T-helper 22 cell (primary cell): Measurements from ENCODE around the gene TUBG1.
"Not testable (repeated sequence)": the region's sequence is repeated elsewhere in the genome, so short reads cannot be mapped to it uniquely, and the experiment has no call there.

ENCODE experiments used
- DNase-seq: peaks from one replicate; pipeline ENCODE4 v3.0.0-alpha.2; 2020; ENCODE audit warnings: low read depth

Gene TUBG1

DNA sequence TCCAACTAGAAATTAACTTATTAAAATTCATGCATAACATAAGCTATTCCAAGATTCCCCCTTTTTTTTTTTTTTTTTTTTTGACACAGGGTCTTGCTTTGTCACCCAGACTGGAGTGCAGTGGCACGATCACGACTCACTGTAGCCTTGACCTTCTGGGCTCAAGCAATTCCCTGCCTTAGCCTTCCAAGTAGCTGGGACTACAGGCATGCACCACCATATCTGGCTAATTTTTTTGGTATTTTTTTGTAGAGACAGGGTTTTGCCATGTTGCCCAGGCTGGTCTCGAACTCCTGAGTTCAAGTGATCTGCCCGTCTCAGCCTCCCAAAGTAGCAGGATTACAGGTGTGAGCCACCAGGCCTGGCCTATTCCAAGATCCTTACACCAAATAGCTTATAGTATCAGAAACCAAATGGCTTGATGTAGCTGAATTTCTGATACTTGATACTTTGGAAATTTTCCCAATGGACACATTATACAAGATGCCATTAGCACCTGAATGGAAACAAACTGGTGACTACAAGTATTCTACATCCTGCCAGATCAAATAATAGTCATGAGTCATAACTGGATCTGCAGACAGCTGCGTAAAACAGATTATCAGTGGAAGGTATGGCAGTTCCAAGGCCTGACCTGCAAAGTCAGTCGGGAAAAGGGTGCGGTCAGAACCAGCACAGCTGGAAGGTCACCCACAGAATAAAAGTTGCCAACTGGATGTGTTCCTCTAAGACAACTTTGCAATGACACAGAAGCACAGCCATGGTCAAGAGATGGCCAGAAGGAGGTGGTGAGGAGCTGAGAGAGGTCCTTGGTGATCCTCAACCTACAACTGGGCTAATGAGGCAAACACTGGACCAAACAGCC is 14.5 kb downstream of the TUBG1 start:
- DNase-seq = no peak

DNA sequence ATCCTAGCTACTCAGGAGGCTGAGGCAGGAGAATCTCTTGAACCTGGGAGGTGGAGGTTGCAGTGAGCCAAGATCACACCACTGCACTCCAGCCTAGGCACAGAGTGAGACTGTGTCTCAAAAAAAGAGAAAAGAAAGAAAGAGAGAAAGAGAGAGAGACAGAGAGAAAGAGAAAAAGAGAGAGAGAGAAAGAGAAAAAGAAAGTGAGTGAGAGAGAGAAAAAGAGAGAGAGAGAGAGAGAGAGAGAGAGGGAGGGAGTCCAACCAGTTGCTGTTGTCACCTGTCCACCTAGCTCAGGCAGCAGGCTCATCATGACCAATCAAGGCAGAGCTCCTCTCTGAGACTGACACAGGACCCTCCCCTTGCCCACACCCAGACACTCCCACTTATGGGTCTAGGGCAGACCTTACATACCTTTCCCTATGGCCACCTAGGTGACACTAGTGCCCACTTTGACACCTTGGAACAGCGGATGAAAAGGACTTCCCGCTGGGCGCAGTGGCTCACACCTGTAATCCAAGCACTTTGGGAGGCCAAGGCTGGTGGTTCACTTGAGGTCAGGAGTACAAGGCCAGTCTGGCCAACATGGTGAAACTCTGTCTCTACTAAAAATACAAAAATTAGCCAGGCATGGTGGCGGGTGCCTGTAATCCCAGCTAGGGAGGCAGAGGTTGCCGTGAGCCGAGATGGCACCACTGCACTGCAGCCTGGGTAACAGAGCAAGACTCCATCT is 17.7 kb downstream of the TUBG1 start:
- DNase-seq = not testable (repeated sequence)

DNA sequence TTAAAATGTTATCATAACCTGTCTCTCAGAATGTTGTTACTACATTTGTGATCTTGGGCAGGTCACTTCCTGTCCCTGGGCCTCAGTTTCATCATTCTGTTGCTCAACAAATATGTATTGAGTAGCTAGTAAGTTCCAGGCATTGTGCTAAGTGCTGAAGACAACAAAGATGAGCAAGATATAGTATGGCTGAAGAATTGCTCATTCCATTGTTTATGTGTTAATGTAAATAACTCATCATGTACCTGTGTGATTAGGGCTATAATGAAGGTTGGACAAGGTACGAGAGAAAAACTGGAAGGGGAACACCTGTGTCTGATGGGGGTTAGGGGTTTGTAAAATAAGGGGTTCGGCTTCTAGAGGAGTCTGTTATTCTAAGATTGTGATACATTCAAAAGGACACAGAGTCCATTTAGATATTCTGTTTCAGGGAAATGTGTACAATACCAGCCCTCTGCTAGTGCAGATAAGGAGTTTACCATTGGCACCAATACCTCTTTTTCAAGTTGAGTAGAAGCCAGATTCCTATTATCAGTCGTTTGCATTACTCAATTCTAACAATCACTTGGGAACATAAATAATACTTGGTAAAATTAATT is 20.0 kb downstream of the TUBG1 start:
- no peak for DNase-seq

DNA sequence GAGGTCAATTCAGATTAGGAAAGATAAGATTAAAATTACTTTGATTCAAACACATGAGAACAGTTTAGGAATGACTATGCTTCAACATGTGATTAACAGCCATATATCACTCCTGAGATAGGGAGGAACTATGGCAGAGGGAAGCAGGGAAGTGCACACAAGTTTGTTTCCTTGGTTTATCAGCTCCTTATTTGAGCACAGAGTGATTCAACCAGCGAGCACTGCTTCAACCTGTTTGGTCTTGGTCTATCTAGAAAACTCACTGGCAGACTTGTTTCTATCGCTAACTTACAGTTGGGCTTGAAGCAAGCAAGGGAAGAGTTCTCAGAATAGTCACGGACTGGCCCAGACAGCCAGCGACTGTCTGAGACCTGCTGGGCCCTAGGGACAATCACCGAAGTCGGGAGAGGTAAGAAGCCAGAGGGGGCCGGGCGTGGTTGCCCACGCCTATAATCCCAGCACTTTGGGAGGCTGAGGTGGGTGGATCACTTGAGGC is 23.5 kb downstream of the TUBG1 start:
- no peak for DNase-seq

DNA sequence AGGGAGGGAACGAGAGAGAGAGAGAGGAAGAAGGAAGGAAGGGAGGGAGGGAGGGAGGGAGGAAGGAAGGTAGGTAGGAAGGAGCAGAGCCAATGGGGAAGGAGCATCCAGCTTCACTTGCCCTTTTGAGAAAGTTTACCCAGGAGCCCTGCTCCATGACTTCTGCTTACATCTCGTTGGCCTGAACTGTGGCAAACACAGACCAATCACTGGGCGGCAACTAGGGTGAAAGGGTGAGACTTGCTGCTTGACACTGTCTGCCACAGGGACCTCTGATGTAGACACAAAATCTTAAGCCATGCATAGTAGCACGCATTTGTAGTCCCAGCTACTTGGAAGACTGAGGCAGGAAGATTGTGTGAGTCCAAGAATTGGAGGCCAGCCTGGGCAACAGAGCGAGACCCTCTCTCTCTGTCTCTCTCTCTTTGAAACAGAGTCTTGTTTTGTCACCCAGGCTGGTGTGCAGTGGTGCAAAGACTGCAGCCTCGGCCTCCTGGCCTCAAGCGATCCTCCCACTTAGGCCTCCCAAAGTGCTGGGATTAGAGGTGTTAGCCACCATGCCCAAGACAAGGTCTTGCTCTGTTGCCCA is 30.1 kb downstream of the TUBG1 start:
- no peak for DNase-seq

DNA sequence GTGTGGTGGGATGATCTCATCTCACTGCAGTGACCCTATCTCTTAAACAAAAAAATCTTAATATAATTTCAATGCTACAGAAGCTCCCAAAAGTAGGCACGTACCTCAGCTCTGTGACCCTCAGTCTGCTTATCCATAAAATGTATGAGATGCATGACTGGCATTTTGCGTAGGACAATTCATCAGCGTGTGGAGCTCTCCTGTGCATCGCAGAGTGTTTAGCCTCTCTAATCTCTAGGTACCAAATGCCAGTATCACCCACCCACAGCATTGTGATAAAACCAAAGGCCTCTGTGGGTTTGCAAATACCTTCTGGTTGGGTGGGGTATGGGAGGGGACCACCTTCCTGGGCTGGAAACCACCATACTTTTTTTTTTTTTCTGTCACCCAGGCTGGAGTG is 30.6 kb downstream of the TUBG1 start:
- DNase-seq = no peak

DNA sequence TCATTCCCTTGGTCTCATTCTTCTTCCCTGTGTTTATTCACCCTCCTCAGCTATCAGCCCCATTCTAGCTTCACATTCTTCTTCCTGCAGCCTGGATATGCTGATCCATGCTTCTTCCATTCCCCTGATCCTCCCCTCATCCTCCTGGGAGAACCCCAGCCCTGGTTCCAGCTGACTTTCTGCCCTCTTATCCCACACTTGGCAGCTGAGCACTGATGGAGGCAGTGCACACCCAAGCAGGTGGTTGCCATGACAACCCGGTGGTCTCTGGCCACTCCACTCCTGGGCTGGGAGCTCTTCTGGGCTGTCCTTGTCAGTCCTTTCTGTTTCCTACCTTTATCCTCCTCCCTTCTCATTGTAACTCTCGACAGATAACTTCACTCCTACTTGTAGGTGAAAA is 32.9 kb downstream of the TUBG1 start:
- no peak for DNase-seq

DNA sequence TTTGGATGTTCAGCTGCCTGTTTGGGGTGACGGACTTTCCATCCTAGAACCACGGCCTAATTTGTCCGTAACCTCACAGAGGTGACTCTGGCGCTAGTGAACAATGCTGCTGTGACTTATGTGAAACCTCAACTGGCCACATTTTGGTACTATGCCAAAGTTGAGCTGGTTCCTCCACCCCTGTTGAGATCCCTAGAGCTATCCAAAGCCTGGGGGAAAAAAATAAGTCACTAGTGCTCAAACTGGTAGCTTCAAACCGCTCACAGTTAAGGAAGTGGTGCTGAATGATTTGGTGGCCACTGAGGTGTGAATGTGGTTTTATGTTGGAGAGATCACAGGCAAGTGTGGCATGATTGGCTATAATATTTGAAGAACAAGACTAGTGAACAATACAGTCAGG is 38.3 kb downstream of the TUBG1 start:
- no peak for DNase-seq

DNA sequence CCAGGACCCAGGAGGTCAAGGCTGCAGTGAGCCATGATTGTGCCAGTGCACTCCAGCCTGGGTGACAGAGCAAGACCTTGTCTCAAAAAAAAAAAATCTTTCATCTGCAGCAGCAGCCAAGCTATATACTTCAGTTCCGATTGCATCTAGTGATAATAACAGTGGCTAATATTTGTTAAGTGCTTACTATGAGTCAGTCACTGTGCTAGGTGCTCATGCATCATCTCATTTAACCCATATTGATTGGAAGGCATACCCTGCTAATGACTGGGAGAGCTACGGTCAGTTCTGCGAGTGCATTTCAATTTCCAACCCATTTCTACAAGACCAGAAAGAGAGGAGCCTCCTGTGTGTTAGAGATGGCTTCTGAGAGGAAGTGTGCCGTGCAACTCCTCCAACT is 41.9 kb downstream of the TUBG1 start:
- no peak for DNase-seq

DNA sequence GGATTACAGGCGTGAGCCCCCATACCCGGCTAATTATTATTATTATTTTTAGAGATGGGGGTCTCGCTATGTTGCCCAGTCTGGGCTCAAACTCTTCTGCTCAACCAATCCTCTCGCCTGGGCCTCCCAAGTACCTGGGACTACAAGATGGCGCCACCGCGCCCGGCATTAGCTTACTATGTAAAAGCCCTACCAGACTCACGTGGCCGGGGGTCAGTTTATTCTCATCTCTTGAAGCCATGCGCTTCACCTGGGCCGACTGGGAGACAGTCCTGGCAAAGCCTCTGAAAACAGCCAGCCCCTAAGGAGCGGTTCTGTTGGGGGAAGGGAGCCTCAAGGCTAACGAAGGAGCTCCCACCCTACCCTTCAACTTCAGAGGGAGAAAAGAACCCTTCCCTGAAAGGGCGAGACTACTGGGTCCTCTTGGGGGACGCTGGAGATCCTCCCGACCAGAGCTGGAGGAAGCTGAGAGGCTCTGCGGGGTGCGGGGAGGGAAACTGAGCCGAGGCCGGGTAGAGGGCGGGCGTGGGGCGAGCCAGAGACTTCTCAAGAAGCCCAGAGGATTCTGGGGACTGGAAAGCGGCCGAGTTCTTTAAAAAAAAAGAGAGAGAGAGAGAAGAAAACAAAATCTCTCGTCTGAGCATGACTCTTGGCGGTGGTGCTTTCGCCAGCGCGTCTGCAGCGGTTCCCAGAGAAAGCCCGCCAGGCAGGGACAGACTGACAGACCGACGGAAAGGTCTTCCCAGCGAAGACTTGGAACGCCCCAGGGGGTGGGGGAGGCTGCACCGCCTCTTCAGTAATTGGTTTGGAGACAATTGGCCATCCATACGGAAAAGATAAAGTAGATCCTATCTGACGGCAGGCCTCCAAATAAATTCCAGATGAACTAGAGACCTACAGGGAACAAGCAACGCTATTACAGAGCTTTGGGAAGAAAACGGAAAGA is 44.0 kb downstream of the TUBG1 start:
- no peak for DNase-seq

DNA sequence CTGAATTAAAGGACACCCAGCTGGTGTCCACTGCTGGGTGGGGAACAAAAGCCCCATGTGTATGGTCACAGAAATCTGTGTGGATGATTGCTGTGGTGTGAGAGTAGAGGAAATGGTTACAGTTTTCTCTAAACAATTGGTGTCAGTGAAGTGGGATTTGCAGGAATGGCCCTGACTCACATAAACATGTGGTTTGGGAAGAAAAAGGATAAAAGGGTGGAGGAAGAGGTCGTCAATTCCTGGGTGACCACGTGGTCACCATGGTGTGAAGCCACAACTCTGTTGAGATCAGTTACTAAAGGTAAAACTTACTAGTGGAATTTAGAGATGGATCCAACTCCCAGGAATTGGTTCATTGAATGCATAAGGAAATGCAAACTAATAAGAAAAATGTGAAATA is 46.0 kb downstream of the TUBG1 start:
- DNase-seq = no peak

DNA sequence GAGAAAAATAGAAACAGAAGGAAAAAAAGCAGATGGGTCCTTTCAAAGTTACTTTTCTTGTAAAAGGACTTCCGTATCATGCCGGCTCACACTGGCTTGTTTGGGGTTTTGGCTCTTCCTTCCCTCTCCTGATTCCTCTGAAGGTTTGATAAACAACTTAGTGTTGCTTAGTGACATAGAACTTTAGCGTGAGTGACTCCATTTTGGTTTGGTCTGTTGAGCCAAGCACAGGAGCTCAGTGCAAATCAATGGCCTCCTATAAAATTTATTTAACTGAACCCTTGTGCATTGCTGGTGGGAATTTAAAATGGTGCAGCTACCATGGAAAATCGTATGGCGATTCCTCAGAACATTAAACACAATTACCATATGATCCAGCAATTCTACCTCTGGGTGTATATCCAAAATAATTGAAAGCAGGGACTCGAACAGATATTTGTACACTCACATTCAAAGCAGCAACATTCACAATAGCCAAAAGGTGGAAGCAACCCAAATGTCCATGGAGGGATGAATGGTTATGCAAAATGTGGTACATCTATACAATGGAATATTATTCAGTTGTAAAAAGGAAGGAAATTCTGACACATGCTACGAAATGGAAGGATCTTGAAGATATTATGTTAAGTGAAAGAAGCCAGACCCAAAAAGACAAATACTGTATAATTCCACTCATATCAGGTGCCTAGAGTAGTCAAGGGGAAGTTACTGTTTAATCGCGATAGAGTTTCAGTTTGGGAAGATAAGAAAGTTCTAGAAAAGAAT is 48.5 kb downstream of the TUBG1 start:
- no peak for DNase-seq

DNA sequence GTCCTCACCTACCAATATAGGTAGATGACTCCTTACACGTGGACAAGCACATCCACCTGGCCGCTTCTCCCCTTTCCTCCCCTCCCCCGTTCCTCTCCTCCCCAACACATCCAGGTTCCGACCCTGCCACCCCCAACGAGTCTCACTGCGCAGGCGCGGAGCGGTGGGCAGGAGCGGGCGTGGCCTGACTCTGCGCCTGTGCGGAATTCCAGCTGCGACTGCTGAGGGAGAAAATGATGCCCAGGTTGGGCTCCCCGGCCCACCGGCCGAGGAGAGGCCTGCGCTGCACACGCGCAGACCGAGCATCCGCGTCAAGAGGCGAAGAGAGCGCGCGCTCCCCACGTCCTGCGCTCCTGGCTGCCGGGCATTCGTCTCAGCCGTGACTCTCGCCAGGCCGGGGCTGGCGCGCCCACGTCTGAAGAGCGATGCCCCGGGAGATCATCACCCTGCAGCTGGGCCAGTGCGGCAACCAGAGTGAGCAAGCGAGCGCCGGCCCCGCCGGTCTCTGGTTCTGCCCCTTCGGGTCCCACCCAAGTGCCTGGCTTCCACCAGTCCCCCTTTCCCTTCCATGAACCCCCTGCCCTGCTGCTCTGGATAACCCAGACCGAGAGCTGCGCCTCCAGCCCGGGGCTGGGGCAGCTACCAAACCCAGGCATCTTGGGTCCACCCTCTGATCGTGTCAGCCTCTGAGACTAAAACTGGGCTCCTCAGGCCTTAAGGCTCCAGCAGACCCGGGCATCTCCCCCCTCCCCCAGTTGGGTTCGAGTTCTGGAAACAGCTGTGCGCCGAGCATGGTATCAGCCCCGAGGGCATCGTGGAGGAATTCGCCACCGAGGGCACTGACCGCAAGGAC is 49.8 kb downstream of the TUBG1 start, which contains the start of gene TUBG2:
Gene TUBG2, plus strand, starts transcription at position 206 of the 853 bp plus-strand sequence. Its CDS starts 220 bp downstream, at position 426.
- DNase-seq = peak; percentile 60

DNA sequence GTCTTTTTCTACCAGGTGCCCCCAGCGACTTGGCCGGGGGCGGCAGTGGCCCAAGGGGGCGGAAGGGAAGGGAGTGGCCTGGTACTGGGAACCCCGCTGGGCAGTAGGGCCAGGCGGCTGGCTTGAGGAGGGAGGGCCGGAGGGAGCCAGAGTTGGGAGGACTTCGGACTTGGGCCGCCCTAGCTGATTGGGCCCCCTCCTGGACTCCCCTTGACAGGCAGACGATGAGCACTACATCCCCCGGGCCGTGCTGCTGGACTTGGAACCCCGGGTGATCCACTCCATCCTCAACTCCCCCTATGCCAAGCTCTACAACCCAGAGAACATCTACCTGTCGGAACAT is 50.4 kb downstream of the TUBG1 start:
- not testable (repeated sequence) for DNase-seq

DNA sequence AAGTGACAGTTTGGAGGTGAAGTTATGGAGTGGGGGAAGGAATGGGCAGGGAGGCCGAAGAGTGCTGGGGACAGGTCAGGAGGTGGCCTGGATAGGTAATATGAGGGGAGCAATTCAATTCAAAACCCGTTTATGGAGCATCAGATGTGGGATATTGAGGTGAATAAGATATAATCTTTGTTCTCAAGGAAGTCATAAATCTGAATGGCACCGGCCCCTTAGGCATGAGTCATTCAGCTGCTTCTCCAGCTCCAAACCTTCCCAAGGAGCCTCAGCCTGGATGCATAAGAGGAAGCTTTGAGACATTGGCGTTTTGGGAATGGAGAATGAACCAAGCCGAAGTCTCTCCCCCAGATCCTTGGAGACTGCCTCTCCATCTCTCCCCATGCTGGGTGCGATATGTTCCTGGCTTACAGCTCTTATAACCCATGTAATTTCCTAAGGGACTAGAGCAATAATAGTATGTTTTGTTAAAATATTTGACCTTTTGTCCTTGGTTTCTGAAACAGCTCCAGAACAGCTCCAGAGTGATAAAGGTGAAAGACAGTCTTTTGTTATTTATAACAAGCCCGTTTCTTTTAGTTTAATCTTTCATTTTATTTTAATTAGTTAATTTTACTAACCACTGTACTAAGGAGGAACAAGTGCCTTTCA is 51.3 kb downstream of the TUBG1 start:
- DNase-seq = no peak
